ENCODE measurements around the gene PDCD6IP. TPM values are rescaled to one million over a fixed set of nuclear protein-coding genes. Genes with fewer than 3 reads are reported as not detected.

Gene PDCD6IP
- total RNA-seq, 1 donor from 2014 or later = 184 TPM

DNA sequence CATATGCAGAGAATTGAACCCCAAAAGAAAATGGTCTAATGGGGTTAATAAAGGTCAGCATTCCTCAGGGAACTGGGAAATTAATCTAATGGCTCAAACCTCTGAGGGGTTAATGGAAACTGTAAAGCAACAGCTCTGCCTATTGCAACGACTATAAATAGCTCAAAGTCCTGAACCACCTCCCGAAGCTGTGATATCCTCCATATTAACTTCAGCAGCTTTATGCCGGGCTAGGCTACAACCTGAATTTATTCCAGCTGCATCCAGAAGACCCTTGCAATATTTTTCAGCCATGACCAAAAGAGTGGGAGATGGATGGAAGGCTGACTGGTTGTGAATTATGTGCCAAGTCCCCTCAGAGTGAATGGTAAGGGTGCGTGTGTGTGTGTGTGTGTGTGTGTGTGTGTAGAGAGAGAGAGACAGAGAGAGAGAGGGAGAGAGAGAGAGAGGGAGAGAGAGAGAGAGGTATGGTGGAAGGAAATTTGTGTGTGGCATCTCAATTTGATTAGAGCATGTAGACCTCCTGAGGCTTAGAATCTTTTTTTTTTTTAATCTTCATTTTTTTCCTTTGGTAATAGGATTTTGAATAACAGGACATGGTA lies 109.9 kb downstream of the PDCD6IP start:
- intact Hi-C loops (cut with DNase I) = no loop called here
- no peak overlapping the region for H3K4me3 ChIP-seq
- no peaks in the 10 kb centered on the region for H3K4me1 ChIP-seq

DNA sequence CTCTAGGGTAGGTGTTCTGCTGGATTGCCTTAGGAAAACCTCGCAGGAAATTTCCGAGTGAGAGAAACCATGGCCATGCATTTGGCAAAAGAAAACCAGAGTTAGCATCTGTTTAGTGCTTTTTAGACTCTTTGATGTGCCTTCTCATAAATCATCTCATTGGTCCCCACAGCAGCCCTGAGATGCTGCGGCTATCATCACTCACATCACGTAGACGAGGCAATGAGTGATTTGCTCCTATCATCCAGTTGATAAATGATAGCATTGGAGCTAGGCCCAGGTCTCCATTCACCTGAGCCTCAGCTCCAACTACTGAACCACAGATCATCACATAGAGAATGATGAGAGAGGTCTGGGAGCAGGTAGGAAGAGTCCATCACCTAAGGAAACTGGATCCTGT lies 111.1 kb downstream of the PDCD6IP start:
- Histone ChIP-seq H3K4me3 (no peak overlapping the region), H3K36me3 (no peaks in the 10 kb centered on the region), H3K4me1 (no peaks in the 10 kb centered on the region), H3K9me3 (no peaks in the 10 kb centered on the region), H3K27me3 (no peaks in the 10 kb centered on the region), H3K27ac (no peak overlapping the region)
- intact Hi-C loops (cut with DNase I) = no loop called here
- TF ChIP-seq POLR2A (IDR thresholded peaks at IDR 0.05) (no peak), POLR2AphosphoS5 (IDR thresholded peaks at IDR 0.05; ENCODE audit: insufficient read depth in 1 of 2, low read depth in 1 of 2) (no peak)
- TF ChIP-seq, protein P1, sequence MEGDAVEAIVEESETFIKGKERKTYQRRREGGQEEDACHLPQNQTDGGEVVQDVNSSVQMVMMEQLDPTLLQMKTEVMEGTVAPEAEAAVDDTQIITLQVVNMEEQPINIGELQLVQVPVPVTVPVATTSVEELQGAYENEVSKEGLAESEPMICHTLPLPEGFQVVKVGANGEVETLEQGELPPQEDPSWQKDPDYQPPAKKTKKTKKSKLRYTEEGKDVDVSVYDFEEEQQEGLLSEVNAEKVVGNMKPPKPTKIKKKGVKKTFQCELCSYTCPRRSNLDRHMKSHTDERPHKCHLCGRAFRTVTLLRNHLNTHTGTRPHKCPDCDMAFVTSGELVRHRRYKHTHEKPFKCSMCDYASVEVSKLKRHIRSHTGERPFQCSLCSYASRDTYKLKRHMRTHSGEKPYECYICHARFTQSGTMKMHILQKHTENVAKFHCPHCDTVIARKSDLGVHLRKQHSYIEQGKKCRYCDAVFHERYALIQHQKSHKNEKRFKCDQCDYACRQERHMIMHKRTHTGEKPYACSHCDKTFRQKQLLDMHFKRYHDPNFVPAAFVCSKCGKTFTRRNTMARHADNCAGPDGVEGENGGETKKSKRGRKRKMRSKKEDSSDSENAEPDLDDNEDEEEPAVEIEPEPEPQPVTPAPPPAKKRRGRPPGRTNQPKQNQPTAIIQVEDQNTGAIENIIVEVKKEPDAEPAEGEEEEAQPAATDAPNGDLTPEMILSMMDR (IDR thresholded peaks at IDR 0.05) = no peak
- no peak for DNase-seq (ENCODE audit: extremely low spot score in 2 of 2)

More for the DNA sequence above, 109.9 kb downstream of the PDCD6IP start:
- H3K27me3 ChIP-seq = no peaks in the 10 kb centered on the region
- no peak overlapping the region for H3K27ac ChIP-seq
- TF ChIP-seq POLR2A (IDR thresholded peaks at IDR 0.05) = no peak
- TF ChIP-seq, protein P1 (IDR thresholded peaks at IDR 0.05) = no peak
- no peak for TF ChIP-seq POLR2AphosphoS5 (IDR thresholded peaks at IDR 0.05; ENCODE audit: insufficient read depth in 1 of 2, low read depth in 1 of 2)
- DNase-seq (ENCODE audit: extremely low spot score in 2 of 2) = peak in 1 of 2 donors; percentile 25
- no peaks in the 10 kb centered on the region for H3K36me3 ChIP-seq
- H3K9me3 ChIP-seq = no peaks in the 10 kb centered on the region

DNA sequence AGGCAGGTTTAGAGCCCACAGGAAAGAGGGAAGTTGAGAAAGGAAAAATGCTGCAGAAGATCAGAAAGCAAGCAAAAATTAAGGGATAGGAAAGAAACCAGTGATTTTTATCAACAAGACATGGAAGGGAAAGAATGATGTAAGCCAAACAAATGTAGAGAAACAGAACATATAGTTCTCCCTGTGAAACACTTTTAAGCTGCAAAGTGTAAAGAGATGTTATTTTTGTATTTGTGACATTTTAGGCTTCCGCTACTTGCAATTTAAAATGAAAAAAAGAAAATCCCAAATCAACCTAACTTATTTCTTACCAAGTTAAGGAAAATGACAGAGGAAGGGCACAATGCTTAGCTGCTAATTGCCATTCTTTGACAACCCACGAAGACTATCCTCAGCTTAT lies 111.6 kb downstream of the PDCD6IP start:
- Histone ChIP-seq H3K9me3 (no peaks in the 10 kb centered on the region), H3K4me3 (no peak overlapping the region), H3K27me3 (no peaks in the 10 kb centered on the region), H3K27ac (no peak overlapping the region), H3K4me1 (no peaks in the 10 kb centered on the region), H3K36me3 (no peaks in the 10 kb centered on the region)
- DNase-seq (ENCODE audit: extremely low spot score in 2 of 2) = no peak
- TF ChIP-seq POLR2A (IDR thresholded peaks at IDR 0.05) (no peak), POLR2AphosphoS5 (IDR thresholded peaks at IDR 0.05; ENCODE audit: insufficient read depth in 1 of 2, low read depth in 1 of 2) (no peak)
- TF ChIP-seq, protein P1 (IDR thresholded peaks at IDR 0.05) = no peak
- intact Hi-C loops (cut with DNase I) = no loop called here

DNA sequence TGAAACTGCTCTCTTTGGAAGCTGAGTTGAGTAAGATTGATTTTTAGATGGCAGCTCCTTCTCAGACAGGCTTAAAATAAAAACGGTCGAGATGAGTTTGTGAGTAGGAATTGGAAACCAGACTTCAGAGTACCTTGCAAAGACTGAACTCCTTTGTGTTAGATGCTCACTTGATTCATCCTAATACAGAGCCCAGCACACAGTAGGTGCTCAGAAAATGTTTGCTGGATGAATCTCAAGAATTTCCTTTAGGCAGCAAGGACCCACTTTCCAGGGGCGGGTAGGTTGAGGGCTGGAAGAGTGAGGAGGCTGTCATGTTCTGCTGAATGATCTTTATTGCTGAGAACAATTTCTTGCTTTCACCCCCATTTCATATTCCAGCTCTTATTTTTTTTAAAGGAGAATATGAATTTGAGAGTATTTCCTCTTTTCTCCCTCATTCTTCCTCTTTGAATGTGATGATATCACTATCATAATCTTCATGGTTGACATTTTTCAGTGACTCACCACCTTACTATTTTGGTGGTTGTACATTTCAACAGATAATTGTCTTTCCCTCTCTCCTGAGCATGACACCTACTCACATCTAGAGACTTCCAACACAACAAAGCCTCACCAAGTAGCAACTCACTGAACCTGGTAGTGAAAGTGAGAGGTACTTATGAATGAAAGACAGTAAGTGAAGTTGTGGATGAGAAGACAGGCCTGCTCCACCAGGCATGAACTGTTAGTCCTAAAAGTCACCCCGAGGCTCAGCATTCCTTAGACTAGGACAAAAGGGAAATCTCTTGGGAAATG lies 113.3 kb downstream of the PDCD6IP start:
- no peak for TF ChIP-seq POLR2A (IDR thresholded peaks at IDR 0.05)
- TF ChIP-seq, protein P1 (IDR thresholded peaks at IDR 0.05) = no peak
- no peak for TF ChIP-seq POLR2AphosphoS5 (IDR thresholded peaks at IDR 0.05; ENCODE audit: insufficient read depth in 1 of 2, low read depth in 1 of 2)
- no peak for DNase-seq (ENCODE audit: extremely low spot score in 2 of 2)
- Histone ChIP-seq H3K9me3 (no peaks in the 10 kb centered on the region), H3K27ac (no peak overlapping the region), H3K36me3 (no peaks in the 10 kb centered on the region), H3K4me1 (no peaks in the 10 kb centered on the region), H3K4me3 (no peak overlapping the region), H3K27me3 (no peaks in the 10 kb centered on the region)
- intact Hi-C loops (cut with DNase I) = no loop called here

DNA sequence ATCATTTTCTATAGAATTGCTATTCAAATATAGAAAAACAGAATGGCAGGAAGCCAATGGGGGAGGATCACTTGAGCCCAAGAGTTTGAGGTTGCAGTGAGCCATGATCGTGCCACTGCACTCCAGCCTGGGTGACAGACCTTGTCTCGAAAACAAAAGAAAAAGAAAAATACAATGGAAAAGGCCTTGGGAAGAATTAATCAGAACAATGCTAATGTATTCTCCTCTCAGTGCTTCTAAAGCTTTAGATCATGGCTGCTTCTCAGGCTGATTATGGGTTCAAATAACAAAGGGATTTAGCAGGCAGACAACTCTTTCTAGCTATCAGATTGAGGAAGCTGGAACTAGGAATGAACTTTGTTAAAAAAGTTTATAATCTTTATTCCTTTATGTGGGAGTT lies 115.8 kb downstream of the PDCD6IP start:
- TF ChIP-seq POLR2A (IDR thresholded peaks at IDR 0.05) = no peak
- TF ChIP-seq POLR2AphosphoS5 (IDR thresholded peaks at IDR 0.05; ENCODE audit: insufficient read depth in 1 of 2, low read depth in 1 of 2) = no peak
- TF ChIP-seq, protein P1 (IDR thresholded peaks at IDR 0.05) = no peak
- Histone ChIP-seq H3K36me3 (no peaks in the 10 kb centered on the region), H3K4me3 (no peak overlapping the region), H3K4me1 (no peaks in the 10 kb centered on the region), H3K27me3 (no peaks in the 10 kb centered on the region), H3K9me3 (no peaks in the 10 kb centered on the region), H3K27ac (no peak overlapping the region)
- intact Hi-C loops (cut with DNase I) = no loop called here
- DNase-seq (ENCODE audit: extremely low spot score in 2 of 2) = no peak
